Tibial artery (tissue), 4 donors: ENCODE data around the gene KCNQ1.

Experiments used
- DNase-seq, 2 donors: peaks; one replicate each; pipeline ENCODE4 v3.0.0-alpha.2; 2019
- H3K27ac ChIP-seq, 2 donors: fragments of 200-600 bp; sonication (generic) in 1 of 2; 1 replicate in 1 of 2; 2 replicates in 1 of 2; pipeline ENCODE4 v1.5.1; 2018 to 2019; ENCODE audit warnings: mild to moderate bottlenecking in 1 of 2
- H3K27me3 ChIP-seq, 2 donors: fragments of 200-600 bp; sonication (generic) in 1 of 2; one replicate each; pipeline versions ENCODE4 v1.5.1 to v1.6.0; 2016 to 2019
- H3K36me3 ChIP-seq, 3 donors: fragments of 200-600 bp; sonication (generic) in 2 of 3; one replicate each; pipeline ENCODE4 v1.5.1; 2016 to 2019; ENCODE audit warnings: mild to moderate bottlenecking in 2 of 3
- H3K4me1 ChIP-seq, 4 donors: fragments of 200-600 bp; sonication (generic) in 2 of 4; 1 replicate in 3 of 4; 2 replicates in 1 of 4; pipeline ENCODE4 v1.5.1; 2016 to 2019
- H3K4me3 ChIP-seq, 2 donors: fragments of 200-600 bp; sonication (generic) in 1 of 2; 1 replicate in 1 of 2; 2 replicates in 1 of 2; pipeline ENCODE4 v1.5.1; 2018 to 2019; ENCODE audit warnings: mild to moderate bottlenecking in 2 of 2
- H3K9me3 ChIP-seq, 3 donors: fragments of 200-600 bp; sonication (generic) in 1 of 3; one replicate each; pipeline ENCODE4 v1.5.1; 2016 to 2019
- intact Hi-C: fragments of 100-400 bp; cut with DNase I; formaldehyde crosslinking; loops from one replicate; pipeline ENCODE4 v1.15.0; 2023; ENCODE audit warnings: low total_unique reads
- TF ChIP-seq, protein P1 (sequence below), 2 experiments: fragments of 200-600 bp in 1 of 2; fragments of 450-650 bp in 1 of 2; IDR thresholded peaks; one replicate each; pipeline ENCODE4 v1.5.1; 2017 to 2019; ENCODE audit warnings: antibody characterized with exemption in 2 of 2, mild to moderate bottlenecking in 1 of 2, moderate library complexity in 1 of 2

The KCNQ1 gene

DNA sequence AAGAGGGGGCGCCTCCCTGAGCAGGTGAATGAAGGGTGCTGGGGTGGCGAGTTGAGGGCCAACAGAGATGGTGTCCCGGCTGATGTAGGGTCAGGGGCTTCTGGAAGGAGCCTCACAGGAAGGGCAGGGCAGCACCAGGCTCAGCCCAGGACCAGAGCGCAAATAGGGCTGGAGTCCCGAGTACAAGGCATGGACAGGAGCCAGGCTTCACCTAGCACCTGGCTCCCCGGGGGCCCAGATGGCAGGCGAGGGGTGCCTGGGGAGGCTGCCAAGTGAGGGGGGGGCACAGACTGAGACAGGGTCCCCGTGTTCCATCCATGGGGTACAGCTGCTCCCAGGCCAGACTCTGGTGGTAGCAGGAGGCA is 105.8 kb downstream of the KCNQ1 start:
- no peaks in the 10 kb centered on the region for H3K36me3 ChIP-seq
- H3K27me3 ChIP-seq: peaks cover 0 to 27% of the 10 kb centered on the region in 2 donors
- H3K27ac ChIP-seq: no peak overlapping the region
- intact Hi-C loops: no loop called here
- DNase-seq: no peak
- H3K4me1 ChIP-seq: no peaks in the 10 kb centered on the region
- H3K4me3 ChIP-seq: no peak overlapping the region
- no peaks in the 10 kb centered on the region for H3K9me3 ChIP-seq
- TF ChIP-seq, protein P1, sequence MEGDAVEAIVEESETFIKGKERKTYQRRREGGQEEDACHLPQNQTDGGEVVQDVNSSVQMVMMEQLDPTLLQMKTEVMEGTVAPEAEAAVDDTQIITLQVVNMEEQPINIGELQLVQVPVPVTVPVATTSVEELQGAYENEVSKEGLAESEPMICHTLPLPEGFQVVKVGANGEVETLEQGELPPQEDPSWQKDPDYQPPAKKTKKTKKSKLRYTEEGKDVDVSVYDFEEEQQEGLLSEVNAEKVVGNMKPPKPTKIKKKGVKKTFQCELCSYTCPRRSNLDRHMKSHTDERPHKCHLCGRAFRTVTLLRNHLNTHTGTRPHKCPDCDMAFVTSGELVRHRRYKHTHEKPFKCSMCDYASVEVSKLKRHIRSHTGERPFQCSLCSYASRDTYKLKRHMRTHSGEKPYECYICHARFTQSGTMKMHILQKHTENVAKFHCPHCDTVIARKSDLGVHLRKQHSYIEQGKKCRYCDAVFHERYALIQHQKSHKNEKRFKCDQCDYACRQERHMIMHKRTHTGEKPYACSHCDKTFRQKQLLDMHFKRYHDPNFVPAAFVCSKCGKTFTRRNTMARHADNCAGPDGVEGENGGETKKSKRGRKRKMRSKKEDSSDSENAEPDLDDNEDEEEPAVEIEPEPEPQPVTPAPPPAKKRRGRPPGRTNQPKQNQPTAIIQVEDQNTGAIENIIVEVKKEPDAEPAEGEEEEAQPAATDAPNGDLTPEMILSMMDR (IDR thresholded peaks at IDR 0.05): no peak

- H3K9me3 ChIP-seq: no peaks in the 10 kb centered on the region
- DNase-seq: peak in 1 of 2 donors; percentile 48
- H3K27me3 ChIP-seq: peaks cover 0 to 32% of the 10 kb centered on the region in 2 donors
- H3K4me3 ChIP-seq: no peak overlapping the region
- TF ChIP-seq, protein P1 (IDR thresholded peaks at IDR 0.05): no peak
- no peaks in the 10 kb centered on the region for H3K4me1 ChIP-seq
- intact Hi-C loops: no loop called here
- H3K36me3 ChIP-seq: no peaks in the 10 kb centered on the region
- no peak overlapping the region for H3K27ac ChIP-seq
Observed at GRCh38 chr11:2551131-2551530, 106.3 kb downstream of the KCNQ1 start.

DNA sequence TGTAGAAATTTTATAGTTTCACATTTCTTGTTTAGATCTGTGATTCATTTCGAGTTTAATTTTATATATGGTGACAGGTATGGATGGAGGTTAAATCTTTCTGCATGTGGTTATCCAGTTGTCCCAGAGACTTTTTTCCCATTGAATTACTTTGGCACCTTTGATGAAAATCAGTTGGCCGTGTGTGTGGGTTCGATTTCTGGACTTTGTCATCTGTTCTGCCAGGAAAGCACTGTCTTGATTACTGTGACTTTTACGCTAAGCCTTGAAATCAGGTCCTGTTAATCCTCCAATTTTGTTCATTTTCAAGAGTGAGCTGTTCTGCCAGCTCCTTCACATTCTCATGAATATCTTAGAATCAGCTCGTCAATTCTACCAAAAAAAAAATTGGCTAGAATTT is 107.4 kb downstream of the KCNQ1 start:
- Histone ChIP-seq H3K9me3 (no peaks in the 10 kb centered on the region), H3K4me1 (no peaks in the 10 kb centered on the region), H3K27ac (no peak overlapping the region), H3K36me3 (no peaks in the 10 kb centered on the region), H3K4me3 (no peak overlapping the region), H3K27me3 (peaks cover 0 to 34% of the 10 kb centered on the region in 2 donors)
- intact Hi-C loops: no loop called here
- TF ChIP-seq, protein P1 (IDR thresholded peaks at IDR 0.05): no peak
- no peak for DNase-seq

- peaks cover 0 to 34% of the 10 kb centered on the region in 2 donors for H3K27me3 ChIP-seq
- no peak for DNase-seq
- no peaks in the 10 kb centered on the region for H3K9me3 ChIP-seq
Observed at GRCh38 chr11:2553198-2553597, 108.4 kb downstream of the KCNQ1 start.

GRCh38 chr11:2553886-2554285 is 109.1 kb downstream of the KCNQ1 start:
- H3K9me3 ChIP-seq: no peaks in the 10 kb centered on the region
- peak in 1 of 2 donors; percentile 25 for DNase-seq
- H3K4me1 ChIP-seq: no peaks in the 10 kb centered on the region
- intact Hi-C loops: no loop called here
- no peak overlapping the region for H3K4me3 ChIP-seq
- no peaks in the 10 kb centered on the region for H3K36me3 ChIP-seq
- peaks cover 0 to 34% of the 10 kb centered on the region in 2 donors for H3K27me3 ChIP-seq
- no peak overlapping the region for H3K27ac ChIP-seq
- TF ChIP-seq, protein P1 (IDR thresholded peaks at IDR 0.05): no peak

More at GRCh38 chr11:2553198-2553597, 108.4 kb downstream of the KCNQ1 start:
- Histone ChIP-seq H3K4me1 (no peaks in the 10 kb centered on the region), H3K36me3 (no peaks in the 10 kb centered on the region), H3K4me3 (no peak overlapping the region), H3K27ac (no peak overlapping the region)
- TF ChIP-seq, protein P1 (IDR thresholded peaks at IDR 0.05): no peak
- intact Hi-C loops: no loop called here
